ENCODE measurements around the gene SEMA5A. TPM values are rescaled to one million over a fixed set of nuclear protein-coding genes. Genes with fewer than 3 reads are reported as not detected.
A peak's percentile ranks its signal among the peaks of the same experiment; 100 is the strongest.

Gene SEMA5A
- total RNA-seq, 1 donor from 2014 or later = 2.2 TPM

DNA sequence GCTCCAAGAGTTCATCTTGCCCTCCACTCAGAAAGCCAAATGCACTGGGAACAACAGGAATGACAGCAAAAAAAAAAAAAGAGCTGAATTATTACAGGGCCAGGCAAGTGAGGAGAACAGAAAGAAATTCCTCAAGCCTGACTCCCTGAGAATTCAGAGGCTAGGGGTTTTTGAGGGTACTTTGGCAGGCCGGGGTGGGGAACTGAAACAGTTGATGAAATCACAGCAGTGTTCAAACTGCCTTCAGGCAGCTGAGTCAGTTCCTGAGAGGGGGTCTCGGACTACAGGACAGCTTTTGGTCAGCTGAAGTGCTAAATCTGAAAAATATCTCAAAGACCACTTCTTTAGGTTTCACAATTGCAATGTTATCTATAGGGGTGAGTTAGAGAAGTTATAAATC, 419.4 kb downstream of the SEMA5A start:
- DNase-seq (ENCODE audit: low read depth) = no peak

DNA sequence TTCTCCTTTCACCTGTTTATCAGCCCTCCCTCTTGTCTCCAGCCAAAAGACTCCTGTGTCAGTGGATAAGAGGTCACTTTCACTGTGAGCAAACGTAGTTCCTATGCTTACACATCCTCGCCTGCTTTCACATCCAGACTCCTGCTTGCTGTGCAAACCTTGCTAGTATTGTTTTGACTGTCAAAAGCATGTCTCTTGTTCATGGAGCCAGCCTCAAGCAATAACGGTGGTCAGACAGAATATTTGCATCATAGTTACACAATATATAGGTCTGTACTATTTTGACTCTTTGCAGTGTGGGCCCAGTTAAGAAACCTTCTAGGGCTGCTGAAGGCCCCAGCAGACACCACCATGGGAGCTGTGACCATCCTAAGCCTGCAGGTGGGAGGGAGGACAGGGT, 420.0 kb downstream of the SEMA5A start:
- no peak for DNase-seq (ENCODE audit: low read depth)

DNA sequence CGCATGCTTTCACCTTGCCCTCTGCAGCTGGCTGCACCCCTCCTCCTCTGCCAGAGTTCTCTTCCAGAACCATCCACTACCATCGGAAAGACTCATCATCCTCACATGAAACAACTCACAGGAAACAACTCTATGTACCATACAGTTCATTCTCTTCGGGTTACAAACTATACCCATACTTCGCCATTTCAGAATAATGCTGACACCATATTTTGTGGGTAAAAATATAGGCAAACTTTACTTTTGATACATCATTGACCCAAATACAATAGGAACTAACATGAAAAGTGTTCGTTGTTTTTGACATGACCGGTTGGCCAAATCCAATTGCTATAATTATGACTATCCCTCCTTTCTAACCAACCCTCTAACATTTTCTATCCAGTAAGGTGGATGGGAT, 421.0 kb downstream of the SEMA5A start:
- no peak for DNase-seq (ENCODE audit: low read depth)

DNA sequence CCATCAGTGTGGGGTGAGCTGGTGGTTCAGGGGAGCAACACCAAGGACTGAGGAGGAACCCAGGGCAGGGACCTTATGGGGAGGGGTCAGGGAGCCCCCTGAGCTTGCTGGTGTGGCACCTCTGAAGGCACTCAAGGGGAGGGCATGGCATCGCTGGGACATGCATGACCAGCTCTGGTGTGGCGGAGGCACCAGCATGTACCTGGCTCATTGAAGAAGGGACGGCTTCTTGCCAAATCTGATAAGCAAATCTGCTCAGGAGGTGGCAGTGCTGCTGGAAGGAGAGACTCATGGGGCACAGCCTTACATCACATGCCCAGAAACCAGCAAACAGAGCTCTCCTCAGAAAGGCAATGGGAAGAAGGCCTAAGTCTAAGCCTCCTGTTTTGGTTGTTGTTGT, 421.8 kb downstream of the SEMA5A start:
- DNase-seq (ENCODE audit: low read depth) = no peak

DNA sequence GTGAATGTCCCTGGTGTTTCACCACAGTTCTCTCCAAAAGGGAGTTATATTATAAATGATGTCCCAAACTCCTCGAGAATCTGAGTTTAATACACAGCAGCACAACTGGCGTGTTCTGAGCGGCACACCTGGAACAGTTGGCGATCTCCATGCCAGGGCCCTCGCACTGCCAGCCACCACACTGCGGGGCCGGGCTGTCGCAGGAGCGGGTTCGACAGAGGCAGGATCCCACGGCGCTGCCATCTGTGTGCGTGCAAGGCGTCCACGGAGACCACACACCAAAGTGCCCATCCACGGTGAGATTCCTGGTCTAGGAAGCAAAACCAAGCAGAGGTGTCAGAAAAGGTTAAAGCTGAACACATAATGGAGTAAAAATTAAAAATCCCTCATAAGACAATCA, 423.3 kb downstream of the SEMA5A start:
- no peak for DNase-seq (ENCODE audit: low read depth)

DNA sequence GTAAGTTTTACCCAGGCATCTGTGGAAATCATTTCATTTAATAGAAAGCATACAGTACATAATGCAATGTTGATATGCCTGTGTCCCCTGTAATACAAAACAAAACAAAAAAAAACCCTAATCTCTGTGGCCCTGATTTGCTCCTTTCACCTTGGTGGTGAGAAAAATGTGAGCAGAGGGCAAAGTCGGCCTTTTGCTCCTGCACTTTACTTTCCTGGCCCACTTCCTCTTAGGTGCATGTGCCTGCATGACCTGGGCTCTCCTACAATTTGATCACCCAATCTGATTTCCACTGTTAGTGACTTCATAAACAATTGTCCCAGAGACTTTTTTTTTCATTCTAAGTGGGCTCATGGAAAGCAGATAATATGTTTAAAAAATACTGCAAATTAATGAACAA, 424.3 kb downstream of the SEMA5A start:
- DNase-seq (ENCODE audit: low read depth) = no peak

DNA sequence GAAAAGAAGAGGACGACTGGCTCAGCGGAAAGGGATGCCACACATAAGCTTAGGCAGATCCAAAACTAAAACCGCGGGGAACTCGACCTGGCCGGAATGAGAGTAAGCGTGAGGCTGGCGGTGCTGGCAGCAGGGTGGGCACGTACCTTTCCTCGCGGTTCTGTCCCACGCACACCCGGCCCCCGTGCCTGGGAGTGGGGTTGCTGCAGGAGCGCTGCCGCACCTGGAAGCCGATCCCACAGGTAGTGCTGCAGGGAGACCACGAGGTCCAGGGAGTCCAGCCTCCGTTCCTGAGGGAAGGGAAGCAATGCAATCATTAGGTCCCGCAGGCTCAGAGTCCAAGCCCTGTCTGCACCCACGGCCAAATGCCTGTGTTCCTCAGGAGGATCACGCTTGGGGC, 427.0 kb downstream of the SEMA5A start:
- no peak for DNase-seq (ENCODE audit: low read depth)

DNA sequence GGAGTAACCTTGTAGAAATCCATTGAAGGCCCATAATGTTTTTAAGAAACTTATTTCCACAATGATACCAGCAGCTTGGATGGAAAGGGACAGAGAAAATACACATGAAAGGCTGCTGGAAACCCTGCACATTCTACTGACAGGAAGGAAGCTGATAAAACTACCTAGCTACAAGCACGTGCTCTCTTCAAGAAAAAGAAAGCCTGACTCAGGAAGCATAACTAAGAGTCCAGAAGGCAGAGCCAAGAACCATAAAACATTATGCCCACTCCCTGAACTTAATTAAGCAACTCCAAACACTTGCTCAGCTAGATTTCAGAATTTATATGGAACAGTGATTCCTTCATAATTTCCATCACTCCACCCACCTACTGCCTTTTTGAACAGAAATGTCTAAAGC, 430.8 kb downstream of the SEMA5A start:
- DNase-seq (ENCODE audit: low read depth) = no peak

DNA sequence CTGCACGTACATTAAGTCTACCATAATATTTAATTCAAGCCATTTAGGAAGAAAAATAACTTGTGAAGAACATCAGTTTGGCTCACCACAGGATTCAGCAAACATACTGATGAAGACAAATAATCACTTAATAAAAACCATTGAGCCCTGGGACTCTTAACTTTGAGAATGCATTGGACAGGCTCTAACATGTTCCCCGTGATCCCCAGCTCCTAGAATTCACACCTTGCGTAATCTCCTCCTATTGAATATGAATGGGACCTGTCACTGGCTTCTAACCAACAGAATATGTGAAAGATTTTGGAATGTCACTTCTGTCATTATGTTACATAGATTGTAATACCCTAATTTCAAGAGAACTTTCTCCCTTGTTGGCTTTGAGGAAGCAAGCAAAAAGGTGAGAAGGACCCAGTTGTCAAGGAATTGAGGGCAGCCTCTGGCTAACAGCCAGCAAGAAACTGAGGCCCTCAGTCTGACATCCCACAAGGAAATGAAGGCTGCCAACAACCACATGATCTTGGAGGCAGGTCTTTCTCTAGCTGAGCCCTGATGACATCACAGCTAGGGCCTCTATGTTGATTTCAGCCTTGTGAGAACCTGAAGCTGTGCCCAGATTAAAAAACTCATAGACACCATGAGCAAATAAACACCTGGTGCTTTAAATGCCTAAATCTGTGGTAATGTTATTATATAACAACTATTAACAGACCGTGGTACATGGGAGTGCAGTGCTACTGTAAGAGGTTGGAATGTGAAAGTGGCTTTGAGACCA, 433.2 kb downstream of the SEMA5A start:
- DNase-seq (ENCODE audit: low read depth) = peak; percentile 18

DNA sequence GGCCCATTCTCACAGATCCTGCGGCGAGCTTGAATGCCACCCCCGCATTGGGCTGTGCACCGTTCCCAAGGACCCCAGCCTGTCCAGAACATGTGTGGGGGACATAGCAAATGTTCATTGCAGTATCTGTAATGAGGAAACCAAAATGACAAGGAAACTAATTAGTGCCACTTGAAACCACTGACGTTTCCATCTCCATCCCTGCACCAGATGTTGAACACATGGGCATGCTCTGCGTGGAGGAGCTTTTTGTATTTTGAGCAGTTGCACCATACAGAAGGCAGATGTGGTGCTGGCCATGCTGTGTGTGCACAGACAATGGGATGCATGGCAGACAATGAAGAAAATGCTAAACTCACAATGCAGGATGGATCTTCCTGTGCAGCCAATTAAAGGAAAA, 437.7 kb downstream of the SEMA5A start:
- DNase-seq (ENCODE audit: low read depth) = no peak

DNA sequence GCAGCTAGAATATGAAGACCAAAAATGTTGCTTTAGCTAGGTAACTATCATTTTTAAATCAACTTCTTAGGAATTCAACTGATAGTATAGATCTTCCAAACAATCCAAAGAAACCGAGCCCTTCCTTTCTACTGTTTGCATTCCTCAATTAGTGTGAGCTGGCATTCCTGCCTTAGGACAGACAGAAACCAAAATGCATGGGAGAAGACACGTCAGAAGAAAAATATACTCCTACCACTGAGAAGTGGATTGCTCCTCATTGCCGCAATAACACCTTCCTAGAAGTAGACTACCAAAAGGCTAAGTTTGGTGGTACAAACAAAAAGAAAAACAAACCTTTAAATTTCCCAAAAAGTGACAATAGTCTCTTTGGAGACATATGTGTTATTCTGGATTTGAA, 440.0 kb downstream of the SEMA5A start:
- DNase-seq (ENCODE audit: low read depth) = no peak

DNA sequence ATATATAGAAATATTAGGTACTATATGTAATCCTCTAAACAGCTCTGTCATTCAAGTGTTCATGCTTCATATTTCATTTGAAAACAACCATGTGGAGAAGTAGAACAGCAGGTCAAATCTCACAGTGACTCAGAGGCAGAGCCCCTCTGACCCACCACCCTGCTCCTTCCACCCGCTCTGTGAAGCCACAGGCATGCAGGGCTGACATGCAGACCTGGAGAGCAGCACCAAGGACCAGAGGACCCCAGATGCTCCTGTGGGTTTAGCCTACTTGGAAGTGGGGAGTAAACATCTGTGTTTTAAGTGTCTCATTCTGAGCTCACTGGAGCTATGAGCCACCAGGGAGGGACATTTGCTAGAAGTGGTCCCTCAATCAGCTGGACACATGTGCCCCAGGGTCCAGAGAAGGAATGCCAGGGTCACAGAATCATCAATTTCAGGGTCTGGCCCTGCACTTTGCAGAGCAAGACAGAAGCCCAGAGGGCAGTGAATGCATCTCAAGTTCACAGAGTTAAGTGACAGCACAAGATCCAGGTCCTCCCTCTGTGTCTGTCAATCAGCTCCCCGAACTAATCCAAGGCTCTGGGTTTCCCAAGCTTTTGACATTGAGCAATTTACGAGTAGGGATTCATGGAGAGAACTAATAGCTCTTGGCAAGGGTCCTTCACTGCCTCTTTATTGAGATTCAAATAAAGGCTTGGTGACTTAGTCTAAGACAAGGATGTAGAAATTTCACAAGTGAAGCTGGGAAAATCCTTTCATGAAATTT, 441.1 kb downstream of the SEMA5A start:
- DNase-seq (ENCODE audit: low read depth) = peak; percentile 77

DNA sequence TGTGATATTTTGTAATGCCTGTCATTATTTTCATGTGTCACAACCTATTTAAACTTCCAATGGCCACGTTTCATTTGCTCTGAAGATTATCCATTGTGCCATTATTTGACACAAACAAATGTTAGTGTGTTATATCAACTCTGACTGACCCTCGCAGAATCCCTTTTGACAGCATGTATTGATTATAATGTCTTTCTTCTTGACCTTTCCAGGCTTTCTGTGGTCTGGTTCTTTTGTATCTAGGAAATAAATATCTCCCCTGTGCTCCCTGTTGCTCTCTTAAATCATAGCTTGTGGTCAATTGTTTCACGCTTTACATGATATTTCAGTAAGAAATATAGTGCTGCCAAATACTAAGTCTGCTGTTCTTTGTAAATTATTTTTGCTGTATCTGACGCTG, 442.6 kb downstream of the SEMA5A start:
- DNase-seq (ENCODE audit: low read depth) = no peak

DNA sequence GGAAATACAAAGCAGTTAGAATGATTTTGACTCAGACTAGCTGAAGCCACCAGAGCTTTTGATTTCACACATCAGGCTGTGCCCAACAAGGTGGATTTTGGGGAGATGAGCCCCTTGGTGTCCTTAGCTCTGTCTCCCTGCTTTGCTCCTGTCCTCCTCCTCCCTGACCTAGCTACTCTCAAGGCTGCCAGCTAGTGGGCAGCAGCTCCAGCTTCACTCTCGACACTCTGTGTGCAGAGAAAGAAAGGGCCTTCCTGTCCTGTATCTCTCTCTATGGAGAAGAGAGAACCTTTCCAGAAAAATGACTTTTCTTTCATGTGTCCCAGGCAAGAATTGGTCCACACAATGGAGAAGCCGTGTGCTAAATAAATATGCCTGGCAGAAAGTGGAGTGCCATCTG, 446.2 kb downstream of the SEMA5A start:
- DNase-seq (ENCODE audit: low read depth) = no peak

DNA sequence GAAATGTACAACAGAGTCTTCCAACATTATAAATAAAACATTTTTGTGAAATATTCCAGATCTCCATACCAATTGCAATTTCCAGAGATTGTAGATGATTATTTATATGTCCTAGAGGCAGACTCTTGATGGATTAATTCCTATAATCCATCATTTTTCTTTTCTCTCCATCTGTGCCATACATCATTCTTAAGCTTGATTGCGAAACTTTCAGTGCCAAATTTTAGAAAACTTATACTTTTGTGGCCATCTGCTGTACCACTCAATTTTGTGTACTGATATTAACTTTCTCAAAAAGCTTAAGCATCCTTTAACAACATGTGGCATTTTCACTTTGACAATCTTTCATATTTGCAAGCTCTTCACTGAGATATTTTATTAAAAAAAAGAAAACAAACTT, 446.9 kb downstream of the SEMA5A start:
- no peak for DNase-seq (ENCODE audit: low read depth)

DNA sequence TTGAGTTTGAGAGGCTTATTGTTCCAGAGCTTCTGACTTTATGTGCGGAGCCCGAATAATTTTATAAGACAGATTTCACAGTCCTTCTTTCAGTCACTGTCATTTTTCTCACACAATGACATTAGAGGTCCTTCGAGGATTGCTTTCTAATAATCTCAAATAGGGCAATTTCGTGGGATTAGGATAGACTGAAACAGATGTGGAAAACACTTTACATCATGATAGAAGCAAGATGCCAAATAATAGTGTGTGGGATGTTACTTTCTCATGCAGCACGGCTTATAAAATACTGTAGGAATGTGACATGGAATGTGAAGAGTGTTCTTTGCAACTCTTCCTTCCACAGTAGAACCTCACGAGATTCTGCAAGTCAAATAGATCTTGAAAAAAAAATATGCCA, 451.3 kb downstream of the SEMA5A start:
- DNase-seq (ENCODE audit: low read depth) = peak; percentile 50

DNA sequence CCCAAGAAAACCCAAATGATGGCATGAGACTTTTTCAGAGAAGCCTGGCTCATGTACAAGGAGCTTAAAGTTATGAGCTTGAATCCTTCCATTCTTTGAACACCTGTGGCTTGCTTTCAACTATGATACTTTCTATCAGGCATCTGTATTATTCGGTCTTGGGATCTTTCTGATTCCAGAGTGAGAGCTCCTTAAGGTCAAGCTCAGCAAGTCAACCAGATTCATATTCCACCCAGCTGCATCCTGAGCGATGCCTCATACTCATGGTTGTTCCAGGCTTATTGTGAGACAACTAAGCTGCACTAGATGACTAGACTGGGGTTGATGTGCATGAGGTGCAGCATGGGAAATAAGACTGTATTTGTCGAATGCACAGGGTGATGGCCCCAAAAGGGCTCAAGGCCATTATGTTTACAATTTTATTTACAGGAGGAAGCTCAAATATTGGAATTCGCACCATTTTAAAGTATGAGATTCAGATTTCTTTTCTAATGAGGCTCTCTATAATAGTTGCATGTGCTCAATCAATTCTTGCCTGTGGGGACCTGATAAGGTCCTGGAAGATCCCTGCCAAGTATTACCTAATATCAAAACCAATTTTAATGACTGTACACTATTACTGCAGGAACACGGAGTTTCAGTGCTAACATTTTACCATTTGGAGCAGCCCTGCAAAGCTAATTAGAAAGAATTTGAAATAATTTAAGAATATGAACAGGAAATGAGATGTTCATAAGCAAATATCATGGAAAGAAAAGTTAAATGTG, 453.8 kb downstream of the SEMA5A start:
- DNase-seq (ENCODE audit: low read depth) = no peak

DNA sequence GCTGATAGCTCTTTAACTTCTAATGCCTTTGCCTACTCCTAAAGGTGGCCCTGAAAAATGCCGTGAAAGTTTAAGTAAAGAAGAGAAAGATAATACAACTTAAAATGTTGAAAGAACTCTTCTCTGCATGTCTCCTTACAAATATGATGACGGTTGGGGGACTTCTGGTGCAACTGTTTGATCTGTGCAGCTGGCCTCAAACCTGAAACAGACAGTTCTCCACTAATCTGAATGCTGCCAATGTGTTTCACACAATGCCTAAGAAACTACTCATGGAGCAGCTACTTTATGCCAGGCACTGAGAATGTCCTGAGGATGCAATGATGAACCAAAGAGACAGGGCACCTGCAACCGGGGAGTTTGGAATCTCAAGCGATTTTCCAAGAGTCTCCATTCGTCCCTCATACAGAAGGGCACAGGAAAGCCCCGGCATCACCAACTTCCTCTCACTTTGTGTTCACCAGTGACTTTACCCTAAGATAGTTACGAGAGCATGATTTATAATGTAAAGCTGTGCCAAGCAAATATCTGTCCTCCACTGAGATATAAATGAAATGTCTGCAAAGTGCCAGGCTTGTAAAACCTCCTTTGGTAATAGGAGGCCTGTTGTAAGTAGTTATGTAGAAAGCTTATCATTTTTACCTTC, 455.4 kb downstream of the SEMA5A start:
- DNase-seq (ENCODE audit: low read depth) = no peak

DNA sequence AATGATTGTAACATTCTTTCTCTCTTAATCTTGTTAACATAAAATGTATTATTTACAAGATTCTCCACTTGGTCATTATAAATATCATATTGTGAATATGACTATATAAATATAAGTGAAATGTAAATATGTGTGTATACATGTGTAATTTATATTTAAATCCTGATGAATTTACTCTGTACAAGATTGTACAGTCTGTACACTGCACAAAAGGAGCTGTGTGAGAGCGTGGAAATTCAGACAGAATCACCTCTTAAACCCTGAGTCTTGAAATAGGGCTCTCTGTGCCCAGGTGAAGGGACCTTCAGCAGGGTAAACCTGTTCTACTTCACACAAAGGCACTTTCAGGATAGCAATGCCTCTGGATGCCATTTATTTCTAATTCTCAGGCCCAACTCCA, 456.0 kb downstream of the SEMA5A start:
- DNase-seq (ENCODE audit: low read depth) = no peak

DNA sequence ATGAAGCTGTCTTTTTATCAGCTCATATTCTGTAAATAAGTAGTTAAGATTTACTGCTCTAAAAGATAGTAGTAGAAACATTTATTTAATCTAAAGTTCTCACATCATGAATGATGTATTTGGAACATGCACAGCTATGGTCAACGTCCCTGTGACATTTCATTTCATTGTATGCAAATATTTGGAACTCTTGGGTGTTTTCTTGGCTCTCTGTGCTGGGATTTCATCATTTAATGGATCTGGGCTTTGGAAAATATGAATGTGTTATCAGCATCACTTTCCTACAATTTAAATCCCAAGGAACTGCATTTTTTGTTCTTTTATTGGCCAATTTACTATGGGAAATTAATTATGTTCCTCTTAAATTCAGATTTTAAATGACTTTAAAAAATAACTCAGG, 462.9 kb downstream of the SEMA5A start:
- DNase-seq (ENCODE audit: low read depth) = no peak

DNA sequence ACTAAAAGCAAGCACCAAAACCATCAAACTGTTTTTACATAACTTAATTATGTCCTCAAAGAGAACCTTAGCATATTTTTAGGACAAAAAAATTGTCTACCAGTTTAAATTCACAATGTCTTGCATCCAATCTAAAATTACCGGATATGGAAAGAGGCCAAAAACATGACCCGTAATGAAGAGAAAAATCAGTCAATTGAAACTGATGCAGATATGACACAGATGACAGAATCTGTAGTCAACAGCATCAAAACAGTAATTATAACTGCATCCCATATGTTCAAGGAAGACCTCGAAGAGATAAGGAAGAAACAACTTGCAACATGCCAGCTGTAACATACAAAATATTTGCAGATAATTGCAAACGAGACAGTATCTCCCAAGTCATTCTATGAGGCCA, 473.2 kb downstream of the SEMA5A start:
- no peak for DNase-seq (ENCODE audit: low read depth)

DNA sequence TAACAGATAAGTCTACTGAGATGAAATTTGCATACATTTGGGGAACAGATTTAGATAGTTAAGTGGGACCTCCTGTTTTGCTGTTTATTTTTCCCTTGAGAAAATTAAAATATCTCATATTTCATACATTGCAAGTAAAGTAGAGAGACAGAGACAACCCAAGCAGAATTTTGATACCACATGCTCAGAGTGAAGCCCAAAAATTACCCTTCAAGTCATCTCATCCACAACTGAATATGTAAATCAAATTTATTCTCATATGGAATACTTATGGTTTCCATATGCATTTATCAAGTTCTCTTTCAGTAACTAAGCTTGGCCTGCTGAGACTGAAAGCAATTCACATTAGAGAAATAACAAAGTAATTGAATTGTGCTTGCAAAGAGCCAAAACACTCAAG, 474.4 kb downstream of the SEMA5A start:
- DNase-seq (ENCODE audit: low read depth) = no peak
